SU-DHL-6 (cell line): ENCODE measurements around the gene MYO15A.

Source experiments
- H2AFZ ChIP-seq: fragments of 200-600 bp; sonication (generic); 2 replicates; pipeline ENCODE4 v1.6.1; 2014; ENCODE audit warnings: low read depth, mild to moderate bottlenecking, moderate library complexity, mixed read lengths, antibody characterized with exemption, low read length; ENCODE audit not compliant: severe bottlenecking
- H3F3A ChIP-seq: fragments of 200-600 bp; shearing (Covaris generic); 2 replicates; pipeline ENCODE4 v1.6.0; 2016; ENCODE audit warnings: antibody characterized with exemption, mild to moderate bottlenecking; ENCODE audit not compliant: insufficient read depth
- H3K27ac ChIP-seq: fragments of 200-600 bp; sonication (generic); 2 replicates; pipeline ENCODE4 v1.5.1; 2016; ENCODE audit warnings: low read depth, mild to moderate bottlenecking, low read length, moderate library complexity, mixed read lengths
- H3K27me3 ChIP-seq: fragments of 200-600 bp; sonication (generic), shearing (Covaris generic); 2 replicates; pipeline ENCODE4 v1.6.0; 2014; ENCODE audit warnings: mild to moderate bottlenecking, low read length
- H3K36me3 ChIP-seq: fragments of 200-600 bp; sonication (generic); 2 replicates; pipeline ENCODE4 v1.6.1; 2014; ENCODE audit warnings: mild to moderate bottlenecking, low read length, mixed read lengths
- H3K4me2 ChIP-seq: fragments of 300-600, 200-600 bp; shearing (Covaris generic), sonication (generic); 2 replicates; pipeline ENCODE4 v1.6.0; 2014; ENCODE audit warnings: low read length, low read depth, mild to moderate bottlenecking; ENCODE audit not compliant: poor library complexity, severe bottlenecking
- H3K4me3 ChIP-seq: fragments of 200-600 bp; sonication (generic); 2 replicates; pipeline ENCODE4 v1.5.1; 2014; ENCODE audit warnings: antibody characterized with exemption, low read length, mild to moderate bottlenecking, mixed read lengths; ENCODE audit not compliant: insufficient read depth, poor library complexity, severe bottlenecking
- H3K79me2 ChIP-seq: fragments of 200-600 bp; sonication (generic); 2 replicates; pipeline ENCODE4 v1.6.1; 2014; ENCODE audit warnings: mild to moderate bottlenecking, low read length, moderate library complexity; ENCODE audit not compliant: insufficient read depth
- H3K9ac ChIP-seq: fragments of 200-600 bp; sonication (generic); 2 replicates; pipeline ENCODE4 v1.7.0; 2014; ENCODE audit warnings: mild to moderate bottlenecking, low read length
- H3K9me2 ChIP-seq: fragments of 200-600 bp; sonication (generic); replicated peaks from 2 replicates; pipeline ENCODE4 v1.6.1; 2014; ENCODE audit warnings: low read length; ENCODE audit not compliant: insufficient read depth
- H3K9me3 ChIP-seq: fragments of 200-600 bp; sonication (generic); 2 replicates; pipeline ENCODE4 v1.6.1; 2014; ENCODE audit warnings: low read length, mixed read lengths; ENCODE audit not compliant: insufficient read depth
- H4K20me1 ChIP-seq: fragments of 200-600 bp; sonication (generic); 2 replicates; pipeline ENCODE4 v1.6.1; 2014; ENCODE audit warnings: low read depth, mild to moderate bottlenecking, antibody characterized with exemption, low read length, moderate library complexity, mixed read lengths
- CTCF ChIP-seq: fragments of 200-600 bp; sonication (generic); IDR thresholded peaks from one replicate; pipeline ENCODE4 v1.5.1; 2017; ENCODE audit warnings: antibody characterized with exemption, mild to moderate bottlenecking, low read length, moderate library complexity; ENCODE audit not compliant: insufficient read depth, poor library complexity, severe bottlenecking
- EZH2phosphoT487 ChIP-seq: fragments of 200-600 bp; sonication (generic), shearing (Covaris generic); conservative IDR thresholded peaks from 2 replicates; pipeline ENCODE4 v1.6.1; 2018; ENCODE audit warnings: mild to moderate bottlenecking, antibody characterized with exemption, low read length, moderate library complexity, mixed read lengths

MYO15A gene

DNA sequence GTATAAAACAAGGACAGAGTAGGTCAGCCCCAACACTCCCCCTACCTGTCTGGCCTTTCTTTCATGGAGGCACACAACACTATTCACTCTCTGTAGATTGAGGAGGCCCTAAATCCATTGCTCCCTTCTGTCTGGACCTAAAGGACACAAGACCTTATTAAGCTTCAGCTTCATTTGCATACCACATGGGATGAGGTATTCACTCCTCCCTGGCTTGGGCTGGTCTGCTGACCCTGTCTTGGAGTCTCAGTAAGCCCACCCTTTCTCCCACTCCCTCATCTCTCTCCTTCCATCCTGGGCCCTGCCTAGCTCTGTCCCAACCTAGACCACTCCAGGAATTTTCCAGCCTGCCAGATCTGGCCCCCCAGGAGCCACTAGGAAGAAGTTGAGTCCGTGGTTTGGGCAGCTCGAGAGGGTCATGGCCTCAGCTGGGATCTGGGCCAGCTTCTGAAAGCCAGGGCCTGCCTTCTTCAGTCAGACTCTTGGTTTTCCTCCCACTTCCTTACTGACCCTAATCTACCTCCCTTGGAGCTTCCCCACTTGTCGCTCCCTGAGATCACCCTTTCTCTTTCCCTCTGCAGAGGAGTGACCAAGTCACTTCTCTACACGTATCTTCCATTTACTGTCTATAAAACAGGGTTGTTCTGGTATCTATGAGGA, 110.3 kb downstream of the MYO15A start:
- no peaks in the 10 kb centered on the region for H3K27me3 ChIP-seq
- no peak for TF ChIP-seq EZH2phosphoT487
- TF ChIP-seq CTCF, result no peak
- H3K9ac ChIP-seq, result no peak overlapping the region
- no peak overlapping the region for H3K27ac ChIP-seq
- H3F3A ChIP-seq, result no peaks in the 10 kb centered on the region
- no peak overlapping the region for H3K4me2 ChIP-seq
- H3K9me3 ChIP-seq, result no peaks in the 10 kb centered on the region
- no peak overlapping the region for H2AFZ ChIP-seq
- H4K20me1 ChIP-seq, result no peaks in the 10 kb centered on the region
- H3K79me2 ChIP-seq, result no peaks in the 10 kb centered on the region
- no peaks in the 10 kb centered on the region for H3K9me2 ChIP-seq
- no peak overlapping the region for H3K4me3 ChIP-seq
- no peaks in the 10 kb centered on the region for H3K36me3 ChIP-seq

GRCh38 chr17:18224053-18224386, 115.5 kb downstream of the MYO15A start:
- Histone ChIP-seq H3K4me2 (no peak overlapping the region), H3K36me3 (no peaks in the 10 kb centered on the region), H3K4me3 (no peak overlapping the region), H3F3A (no peaks in the 10 kb centered on the region), H3K79me2 (no peaks in the 10 kb centered on the region), H3K9me2 (no peaks in the 10 kb centered on the region), H4K20me1 (no peaks in the 10 kb centered on the region), H3K27ac (no peak overlapping the region), H3K9me3 (no peaks in the 10 kb centered on the region), H3K9ac (no peak overlapping the region), H2AFZ (no peak overlapping the region), H3K27me3 (no peaks in the 10 kb centered on the region)
- no peak for TF ChIP-seq EZH2phosphoT487
- TF ChIP-seq CTCF, result no peak

DNA sequence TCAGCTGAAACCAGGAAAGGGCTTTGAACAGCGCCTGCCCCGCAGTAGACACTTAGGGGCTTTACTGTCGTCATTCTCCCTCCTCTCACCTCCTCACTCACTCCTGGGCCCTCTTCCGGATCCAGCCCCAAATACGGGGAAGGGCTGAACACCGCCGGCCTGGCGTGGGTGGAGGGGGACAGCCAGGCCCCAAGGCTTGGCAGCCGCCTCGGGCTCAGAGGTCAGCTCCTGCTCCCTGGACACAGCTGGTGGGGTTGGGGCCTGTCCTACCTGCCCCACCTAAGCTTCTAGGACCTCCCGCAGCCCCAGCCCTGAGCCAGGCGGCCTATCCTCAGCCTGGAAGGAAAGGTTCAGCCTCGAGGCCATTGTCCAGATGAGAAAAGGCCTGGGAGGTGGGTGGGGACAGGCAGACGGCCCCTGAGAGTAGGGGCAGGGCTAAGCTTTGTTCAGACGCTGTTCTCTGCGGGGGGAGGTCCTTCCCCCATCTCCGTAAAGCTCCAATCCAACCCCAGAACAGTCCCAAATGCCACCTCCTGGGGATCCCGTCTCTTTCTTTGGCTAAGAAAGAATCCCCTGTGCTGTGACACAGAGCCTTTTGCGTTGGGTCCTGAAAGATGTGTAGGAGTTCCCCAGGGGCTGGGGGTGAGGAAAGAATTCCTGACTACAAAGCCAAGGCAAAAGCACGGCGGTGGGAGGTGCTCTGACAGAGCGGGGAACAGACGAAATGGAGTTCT, 116.0 kb downstream of the MYO15A start:
- Histone ChIP-seq H3K27me3 (no peaks in the 10 kb centered on the region), H3K4me3 (peak overlapping the region; percentile 33), H3K27ac (no peak overlapping the region), H3K9me3 (no peaks in the 10 kb centered on the region), H3K9me2 (no peaks in the 10 kb centered on the region), H3K9ac (peak overlapping the region; percentile 34), H2AFZ (peak overlapping the region; percentile 42), H3F3A (no peaks in the 10 kb centered on the region), H3K4me2 (peak overlapping the region; percentile 44), H3K36me3 (no peaks in the 10 kb centered on the region), H4K20me1 (no peaks in the 10 kb centered on the region), H3K79me2 (no peaks in the 10 kb centered on the region)
- TF ChIP-seq CTCF (no peak), EZH2phosphoT487 (no peak)
